BJ (cell line): ENCODE data around the gene TOX2. TPM values are rescaled to one million over a fixed set of nuclear protein-coding genes. Genes with fewer than 3 reads are reported as not detected.

Experiments
- CTCF ChIA-PET: fragments of 350-600 bp; formaldehyde crosslinking; extraction: SDS; loops from one replicate; lab custom pipeline; 2021; ENCODE audit warnings: antibody characterized with exemption, inconsistent platforms; lab: Yijun Ruan, JAX
- POLR2A ChIA-PET: fragments of 300-600 bp; sonication (Branson Sonifier 250); formaldehyde crosslinking; extraction: SDS; loops from one replicate; lab custom pipeline; 2021; ENCODE audit warnings: antibody characterized with exemption; lab: Charles Lee
- DNase-seq: peaks from one replicate; pipeline ENCODE4 v3.0.0-alpha.2; 2011; ENCODE audit warnings: low read depth
- H3K27me3 ChIP-seq: 2 replicates; pipeline ENCODE4 v1.6.0; 2011; ENCODE audit warnings: low read length; ENCODE audit not compliant: control insufficient read depth, insufficient read depth
- H3K36me3 ChIP-seq: 2 replicates; pipeline ENCODE4 v1.5.1; 2011; ENCODE audit warnings: low read length; ENCODE audit not compliant: control insufficient read depth, insufficient read depth
- H3K4me3 ChIP-seq: 2 replicates; pipeline ENCODE4 v1.5.1; 2011; ENCODE audit warnings: low read depth, mild to moderate bottlenecking, control low read depth, low read length
- polyA plus RNA-seq: library from polyadenylated mRNA; depleted of rRNA; stranded (reverse); fragments of >200 nt; gene quantifications from 2 replicates; pipeline ENCODE4 v1.2.3, GENCODE V29; 2011
- TF ChIP-seq, protein P1 (sequence below): IDR thresholded peaks from 2 replicates; pipeline ENCODE4 v1.5.1; 2011; ENCODE audit warnings: low read depth, mild to moderate bottlenecking, control low read depth, inconsistent platforms, low read length, moderate library complexity; ENCODE audit not compliant: insufficient read depth

The TOX2 gene
- polyA plus RNA-seq, 1 experiment: 7.6 TPM

DNA sequence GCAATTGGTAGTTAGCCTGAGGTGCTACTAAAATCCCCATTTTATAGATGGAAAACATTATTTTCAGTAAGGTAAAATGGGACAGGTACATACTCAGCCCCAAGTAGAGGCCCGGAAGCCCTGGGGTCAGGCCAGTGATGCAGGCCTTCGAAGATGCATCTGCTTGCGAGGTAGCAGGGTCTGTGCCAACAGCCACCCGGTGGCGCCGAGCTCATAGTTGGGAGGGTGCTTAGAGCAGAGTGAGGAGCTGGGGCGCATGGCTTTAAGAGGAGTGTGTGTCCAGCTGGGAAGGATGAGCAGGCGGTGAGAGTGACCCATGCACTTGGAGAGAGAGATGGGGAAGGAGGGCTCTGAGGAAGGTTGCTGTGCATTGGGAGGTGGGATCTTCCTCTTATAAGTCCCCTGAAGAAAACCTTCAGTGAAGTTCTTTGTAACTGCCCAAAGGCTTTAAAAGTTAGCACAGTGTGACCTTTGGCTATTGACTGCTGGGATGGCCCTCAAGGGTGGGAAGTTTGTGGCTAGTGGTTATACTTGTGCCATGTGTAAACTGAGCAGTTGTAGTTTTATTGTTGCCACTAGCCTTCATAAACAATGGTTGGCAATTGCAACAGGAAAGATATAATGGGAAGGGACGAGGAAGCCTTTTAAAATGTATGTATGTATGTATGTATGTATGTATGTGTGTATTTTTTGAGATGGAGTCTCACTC is 71.1 kb downstream of the TOX2 start:
- Histone ChIP-seq H3K36me3 (0 out of 2 replicates have a peak, but pooled peaks cover 1% of the 10 kb centered on the region), H3K27me3 (no peaks in the 10 kb centered on the region), H3K4me3 (no peak overlapping the region)
- TF ChIP-seq, protein P1, sequence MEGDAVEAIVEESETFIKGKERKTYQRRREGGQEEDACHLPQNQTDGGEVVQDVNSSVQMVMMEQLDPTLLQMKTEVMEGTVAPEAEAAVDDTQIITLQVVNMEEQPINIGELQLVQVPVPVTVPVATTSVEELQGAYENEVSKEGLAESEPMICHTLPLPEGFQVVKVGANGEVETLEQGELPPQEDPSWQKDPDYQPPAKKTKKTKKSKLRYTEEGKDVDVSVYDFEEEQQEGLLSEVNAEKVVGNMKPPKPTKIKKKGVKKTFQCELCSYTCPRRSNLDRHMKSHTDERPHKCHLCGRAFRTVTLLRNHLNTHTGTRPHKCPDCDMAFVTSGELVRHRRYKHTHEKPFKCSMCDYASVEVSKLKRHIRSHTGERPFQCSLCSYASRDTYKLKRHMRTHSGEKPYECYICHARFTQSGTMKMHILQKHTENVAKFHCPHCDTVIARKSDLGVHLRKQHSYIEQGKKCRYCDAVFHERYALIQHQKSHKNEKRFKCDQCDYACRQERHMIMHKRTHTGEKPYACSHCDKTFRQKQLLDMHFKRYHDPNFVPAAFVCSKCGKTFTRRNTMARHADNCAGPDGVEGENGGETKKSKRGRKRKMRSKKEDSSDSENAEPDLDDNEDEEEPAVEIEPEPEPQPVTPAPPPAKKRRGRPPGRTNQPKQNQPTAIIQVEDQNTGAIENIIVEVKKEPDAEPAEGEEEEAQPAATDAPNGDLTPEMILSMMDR: no peak
- no peak for DNase-seq
- ChIA-PET CTCF (no interaction called here), POLR2A (no interaction called here)

DNA sequence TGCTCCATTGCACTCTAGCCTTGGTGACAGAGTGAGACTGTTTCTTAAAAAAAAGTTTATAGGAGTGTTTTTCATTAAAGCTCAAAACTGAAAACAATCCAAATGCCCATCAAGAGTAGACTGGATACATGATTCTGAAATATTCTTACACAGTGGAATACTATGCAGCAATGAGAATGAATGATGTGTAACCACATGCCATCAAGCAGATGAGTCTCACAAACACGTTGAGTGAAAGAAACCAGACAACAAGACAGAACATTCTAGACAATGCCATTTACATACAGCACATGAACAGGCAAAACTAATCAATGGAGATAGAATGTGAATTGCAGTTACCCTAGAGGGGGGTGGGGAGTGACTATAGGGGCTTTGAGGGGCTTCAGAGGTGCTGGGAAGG is 72.4 kb downstream of the TOX2 start:
- H3K36me3 ChIP-seq: 0 out of 2 replicates have a peak, but pooled peaks cover 1% of the 10 kb centered on the region
- DNase-seq: no peak
- ChIA-PET CTCF (interaction anchor here (1.3 kb wide), 1 partner anchor 10 kb away, joined by 4 read pairs; no protein-coding TSS in a partner anchor), POLR2A (no interaction called here)
- TF ChIP-seq, protein P1: no peak
- H3K27me3 ChIP-seq: no peaks in the 10 kb centered on the region
- H3K4me3 ChIP-seq: no peak overlapping the region

DNA sequence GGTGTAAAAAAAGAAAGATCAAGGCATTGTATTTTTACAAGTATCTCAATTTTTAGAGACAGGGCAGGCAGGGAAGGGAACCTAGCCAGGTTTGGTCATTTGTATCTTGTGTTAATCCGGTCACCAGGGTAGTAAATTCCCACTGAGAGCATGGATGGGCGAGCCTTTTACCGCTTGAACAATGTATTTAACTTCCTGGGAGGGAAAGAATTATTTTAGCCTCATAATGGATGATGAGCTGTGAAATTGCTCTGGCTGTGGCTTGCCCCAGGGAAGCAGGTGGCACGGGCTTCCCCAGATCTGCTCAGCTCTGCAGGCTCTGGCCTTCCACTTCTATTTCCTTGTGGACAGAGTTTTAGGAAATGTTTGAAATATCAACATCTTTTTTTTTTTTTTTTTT is 72.9 kb downstream of the TOX2 start:
- Histone ChIP-seq H3K36me3 (0 out of 2 replicates have a peak, but pooled peaks cover 1% of the 10 kb centered on the region), H3K4me3 (no peak overlapping the region), H3K27me3 (no peaks in the 10 kb centered on the region)
- POLR2A ChIA-PET: interaction anchor here (0.6 kb wide), 1 partner anchor 28 kb away, joined by 3 read pairs; no protein-coding TSS in a partner anchor
- TF ChIP-seq, protein P1: no peak
- no peak for DNase-seq
- CTCF ChIA-PET: interaction anchor here (1.3 kb wide), 1 partner anchor 11 kb away, joined by 4 read pairs; no protein-coding TSS in a partner anchor

DNA sequence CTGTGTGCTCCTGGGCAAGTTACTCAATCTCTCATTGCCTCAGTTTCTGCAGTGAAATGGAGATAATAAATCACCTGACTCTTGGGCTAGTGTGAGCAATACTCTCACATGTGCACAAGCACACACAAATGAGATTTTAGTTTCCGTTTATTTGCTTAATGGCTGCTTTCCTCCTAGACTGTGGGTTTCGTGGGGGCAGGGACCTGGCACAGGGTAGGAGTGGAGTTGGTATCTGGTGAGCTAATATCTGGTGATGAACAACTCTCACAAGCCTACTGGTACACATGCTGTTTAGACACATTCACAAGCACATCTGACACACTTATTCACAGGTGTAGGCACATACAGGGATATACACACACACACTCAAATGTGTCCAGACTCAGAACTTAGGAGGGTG is 73.8 kb downstream of the TOX2 start:
- no peaks in the 10 kb centered on the region for H3K27me3 ChIP-seq
- POLR2A ChIA-PET: no interaction called here
- H3K36me3 ChIP-seq: no peaks in the 10 kb centered on the region
- no peak overlapping the region for H3K4me3 ChIP-seq
- CTCF ChIA-PET: interaction anchor here (1.1 to 1.5 kb wide), 3 partner anchors 12 to 241 kb away, joined by 3 to 6 read pairs (median 4); no protein-coding TSS in a partner anchor
- TF ChIP-seq, protein P1: no peak
- DNase-seq: no peak

DNA sequence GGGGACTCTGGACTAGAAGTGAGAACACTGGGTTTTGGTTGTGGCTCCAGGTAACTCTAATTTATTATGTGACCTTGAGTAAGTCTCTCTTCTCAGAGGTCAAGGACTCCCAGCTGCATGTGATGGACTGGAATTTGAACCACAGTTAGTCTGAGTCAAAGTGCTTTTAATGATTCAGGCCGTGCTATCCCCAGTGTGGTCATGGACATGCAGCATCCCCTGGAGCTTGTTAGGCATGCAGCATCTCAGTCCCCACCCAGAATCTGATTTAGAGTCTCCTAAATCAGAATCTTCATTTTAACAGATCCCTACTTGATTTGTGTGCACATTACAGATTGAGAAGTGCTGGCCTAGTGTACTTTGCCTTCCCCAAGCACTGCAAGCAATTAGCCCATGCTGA is 74.2 kb downstream of the TOX2 start:
- ChIA-PET POLR2A (no interaction called here), CTCF (interaction anchor here (1.1 to 1.5 kb wide), 3 partner anchors 12 to 241 kb away, joined by 3 to 6 read pairs (median 4); no protein-coding TSS in a partner anchor)
- peak; percentile 9 for DNase-seq
- Histone ChIP-seq H3K4me3 (no peak overlapping the region), H3K27me3 (no peaks in the 10 kb centered on the region), H3K36me3 (no peaks in the 10 kb centered on the region)
- TF ChIP-seq, protein P1: peak; percentile 44
